ENCODE results near the gene CHD6.

The CHD6 gene

GRCh38 chr20:41547221-41547620 is 71.0 kb downstream of the CHD6 start:
- H3K36me3 Mint-ChIP-seq (ENCODE audit: low read depth), result peaks cover 51% of the 10 kb centered on the region
- no peak for TF ChIP-seq CTCF (IDR thresholded peaks at IDR 0.05; ENCODE audit: unreplicated experiment in 3 of 3)
- H3K4me1 Mint-ChIP-seq, result no peaks in the 10 kb centered on the region
- no peak overlapping the region for H3K4me3 Mint-ChIP-seq
- peaks cover 20% of the 10 kb centered on the region for H3K9me3 Mint-ChIP-seq
- H3K27ac Mint-ChIP-seq, result no peak overlapping the region
- no peaks in the 10 kb centered on the region for H3K27me3 Mint-ChIP-seq (ENCODE audit: low read depth)

- H3K27ac Mint-ChIP-seq, result no peak overlapping the region
- H3K36me3 Mint-ChIP-seq (ENCODE audit: low read depth), result peaks cover 46% of the 10 kb centered on the region
- H3K4me1 Mint-ChIP-seq, result peaks cover 1% of the 10 kb centered on the region
- H3K9me3 Mint-ChIP-seq, result peaks cover 18% of the 10 kb centered on the region
- no peak for TF ChIP-seq CTCF (IDR thresholded peaks at IDR 0.05; ENCODE audit: unreplicated experiment in 3 of 3)
- no peaks in the 10 kb centered on the region for H3K27me3 Mint-ChIP-seq (ENCODE audit: low read depth)
- no peak overlapping the region for H3K4me3 Mint-ChIP-seq
Observed at GRCh38 chr20:41546535-41546934, 71.6 kb downstream of the CHD6 start.

- H3K27ac Mint-ChIP-seq, result no peak overlapping the region
- H3K4me3 Mint-ChIP-seq, result no peak overlapping the region
- peaks cover 3% of the 10 kb centered on the region for H3K9me3 Mint-ChIP-seq
- peaks cover 38% of the 10 kb centered on the region for H3K36me3 Mint-ChIP-seq (ENCODE audit: low read depth)
- no peaks in the 10 kb centered on the region for H3K27me3 Mint-ChIP-seq (ENCODE audit: low read depth)
- peaks cover 8% of the 10 kb centered on the region for H3K4me1 Mint-ChIP-seq
- no peak for TF ChIP-seq CTCF (IDR thresholded peaks at IDR 0.05; ENCODE audit: unreplicated experiment in 3 of 3)
Observed at GRCh38 chr20:41544472-41544871, 73.7 kb downstream of the CHD6 start.

- no peaks in the 10 kb centered on the region for H3K27me3 Mint-ChIP-seq (ENCODE audit: low read depth)
- no peak for TF ChIP-seq CTCF (IDR thresholded peaks at IDR 0.05; ENCODE audit: unreplicated experiment in 3 of 3)
- peaks cover 13% of the 10 kb centered on the region for H3K9me3 Mint-ChIP-seq
- H3K4me1 Mint-ChIP-seq, result peaks cover 8% of the 10 kb centered on the region
- no peak overlapping the region for H3K4me3 Mint-ChIP-seq
- peaks cover 50% of the 10 kb centered on the region for H3K36me3 Mint-ChIP-seq (ENCODE audit: low read depth)
- H3K27ac Mint-ChIP-seq, result peak overlapping the region in 2 of 3 experiments; percentile 10 to 24
Observed at GRCh38 chr20:41540918-41541317, 77.3 kb downstream of the CHD6 start.

- Mint-ChIP-seq H3K4me3 (no peak overlapping the region), H3K27ac (peak overlapping the region in 2 of 3 experiments; percentile 15 to 34), H3K36me3 (ENCODE audit: low read depth) (peaks cover 46% of the 10 kb centered on the region), H3K9me3 (peaks cover 13% of the 10 kb centered on the region), H3K4me1 (peaks cover 8% of the 10 kb centered on the region), H3K27me3 (ENCODE audit: low read depth) (no peaks in the 10 kb centered on the region)
- TF ChIP-seq CTCF (IDR thresholded peaks at IDR 0.05; ENCODE audit: unreplicated experiment in 3 of 3), result no peak
Observed at GRCh38 chr20:41540459-41540858, 77.7 kb downstream of the CHD6 start.

- Mint-ChIP-seq H3K4me3 (no peak overlapping the region), H3K4me1 (peaks cover 8% of the 10 kb centered on the region), H3K27ac (peak overlapping the region; percentile 22 to 56 (median 47)), H3K27me3 (ENCODE audit: low read depth) (no peaks in the 10 kb centered on the region), H3K9me3 (peaks cover 13% of the 10 kb centered on the region), H3K36me3 (ENCODE audit: low read depth) (peaks cover 51% of the 10 kb centered on the region)
- no peak for TF ChIP-seq CTCF (IDR thresholded peaks at IDR 0.05; ENCODE audit: unreplicated experiment in 3 of 3)
Observed at GRCh38 chr20:41538810-41539596, 79.2 kb downstream of the CHD6 start.

Measured in nephron (organoid).